Measurements from ENCODE around the gene H2BK1. TPM values are rescaled to one million over a fixed set of nuclear protein-coding genes. Genes with fewer than 3 reads are reported as not detected.

H2BK1 gene
- total RNA-seq, 1 donor from 2014 or later: not detected

DNA sequence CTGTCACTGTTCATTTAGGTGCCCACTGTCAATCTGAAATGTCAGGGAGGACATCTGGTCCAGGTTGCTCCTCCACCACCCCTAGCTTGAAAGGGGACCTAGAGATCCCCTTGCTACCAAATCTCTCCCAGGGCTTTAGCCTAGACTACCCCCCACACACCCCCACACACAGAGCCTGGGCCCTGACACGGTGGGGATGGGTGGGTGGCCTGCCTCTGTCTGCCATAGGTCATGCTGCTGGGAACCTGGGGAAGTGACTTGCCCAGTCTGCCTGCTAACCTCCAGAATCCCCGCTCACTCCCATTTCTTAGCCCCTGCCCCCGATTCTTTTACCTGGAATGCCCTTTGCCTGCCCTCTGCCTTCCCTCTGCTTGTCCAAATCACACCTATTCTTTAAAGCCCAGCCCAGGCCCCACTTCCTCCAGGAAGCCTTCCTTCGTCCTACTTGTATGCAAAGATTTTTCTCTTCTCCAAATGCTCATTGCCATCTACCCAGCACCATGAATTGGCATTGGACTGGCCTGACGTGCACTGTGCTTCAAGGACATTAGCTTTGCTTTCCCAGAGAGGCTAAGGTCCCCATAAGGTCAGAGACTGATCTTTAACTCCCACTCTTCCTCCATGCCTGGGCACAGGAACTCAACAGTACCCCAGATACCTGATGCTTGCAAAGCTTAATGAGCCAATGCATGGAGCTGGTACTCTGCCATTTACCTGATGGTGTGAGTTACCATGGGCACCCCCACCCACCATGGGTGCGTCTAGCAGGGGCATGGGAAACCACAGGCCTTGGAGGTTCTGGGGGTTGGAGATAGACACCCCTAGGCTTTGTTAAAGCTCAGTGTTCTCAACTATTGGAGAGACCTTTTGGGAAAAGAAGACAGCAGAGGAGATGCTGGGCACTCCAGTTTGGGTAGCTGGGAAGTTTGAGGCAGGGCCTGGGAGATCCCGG, 40.2 kb upstream of the H2BK1 start:
- TF ChIP-seq, protein P1, sequence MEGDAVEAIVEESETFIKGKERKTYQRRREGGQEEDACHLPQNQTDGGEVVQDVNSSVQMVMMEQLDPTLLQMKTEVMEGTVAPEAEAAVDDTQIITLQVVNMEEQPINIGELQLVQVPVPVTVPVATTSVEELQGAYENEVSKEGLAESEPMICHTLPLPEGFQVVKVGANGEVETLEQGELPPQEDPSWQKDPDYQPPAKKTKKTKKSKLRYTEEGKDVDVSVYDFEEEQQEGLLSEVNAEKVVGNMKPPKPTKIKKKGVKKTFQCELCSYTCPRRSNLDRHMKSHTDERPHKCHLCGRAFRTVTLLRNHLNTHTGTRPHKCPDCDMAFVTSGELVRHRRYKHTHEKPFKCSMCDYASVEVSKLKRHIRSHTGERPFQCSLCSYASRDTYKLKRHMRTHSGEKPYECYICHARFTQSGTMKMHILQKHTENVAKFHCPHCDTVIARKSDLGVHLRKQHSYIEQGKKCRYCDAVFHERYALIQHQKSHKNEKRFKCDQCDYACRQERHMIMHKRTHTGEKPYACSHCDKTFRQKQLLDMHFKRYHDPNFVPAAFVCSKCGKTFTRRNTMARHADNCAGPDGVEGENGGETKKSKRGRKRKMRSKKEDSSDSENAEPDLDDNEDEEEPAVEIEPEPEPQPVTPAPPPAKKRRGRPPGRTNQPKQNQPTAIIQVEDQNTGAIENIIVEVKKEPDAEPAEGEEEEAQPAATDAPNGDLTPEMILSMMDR (IDR thresholded peaks at IDR 0.05): no peak
- no peaks in the 10 kb centered on the region for H3K36me3 ChIP-seq
- H3K4me3 ChIP-seq: peak overlapping the region; percentile 74 to 87
- H3K27ac ChIP-seq: peak overlapping the region; percentile 95 to 99
- no peak for DNase-seq (ENCODE audit: low spot score in 2 of 2)
- H3K9me3 ChIP-seq: no peaks in the 10 kb centered on the region
- H3K27me3 ChIP-seq: no peaks in the 10 kb centered on the region
- intact Hi-C loops (cut with DNase I): loop anchor here (1.0 to 2.0 kb wide), 2 partner anchors 22 to 23 kb away; partner anchors contain the start of gene ABCF2
- H3K4me1 ChIP-seq: peaks cover 28 to 51% of the 10 kb centered on the region in 2 donors

DNA sequence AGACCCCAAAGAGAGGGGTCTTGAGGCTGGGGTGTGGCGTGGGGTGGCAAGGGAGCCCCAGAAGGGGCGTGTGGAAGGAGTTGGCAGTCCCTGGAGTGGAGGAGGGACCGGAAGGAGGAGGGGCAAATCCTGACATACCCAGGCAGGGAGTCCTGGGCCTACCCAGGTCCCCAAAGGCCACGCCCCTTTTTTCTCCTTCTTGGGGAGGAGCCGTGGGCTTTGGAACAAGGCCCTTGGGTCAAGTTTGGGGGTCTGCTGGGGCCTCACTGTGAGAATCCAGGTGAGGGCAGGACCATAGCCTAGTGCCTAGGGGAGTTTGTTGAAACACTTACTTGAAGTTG, 39.4 kb upstream of the H2BK1 start:
- H3K27ac ChIP-seq: peak overlapping the region; percentile 95 to 99
- H3K9me3 ChIP-seq: no peaks in the 10 kb centered on the region
- peak overlapping the region; percentile 54 to 74 for H3K4me3 ChIP-seq
- no peaks in the 10 kb centered on the region for H3K36me3 ChIP-seq
- no peaks in the 10 kb centered on the region for H3K27me3 ChIP-seq
- DNase-seq (ENCODE audit: low spot score in 2 of 2): peak in 1 of 2 donors; percentile 86
- intact Hi-C loops (cut with DNase I): loop anchor here (1.0 to 10.0 kb wide), 9 partner anchors 17 to 625 kb away; partner anchors contain the start of genes CHPF2, FASTK, PRKAG2 and TMUB1
- peaks cover 36 to 56% of the 10 kb centered on the region in 2 donors for H3K4me1 ChIP-seq
- TF ChIP-seq, protein P1 (IDR thresholded peaks at IDR 0.05): no peak

DNA sequence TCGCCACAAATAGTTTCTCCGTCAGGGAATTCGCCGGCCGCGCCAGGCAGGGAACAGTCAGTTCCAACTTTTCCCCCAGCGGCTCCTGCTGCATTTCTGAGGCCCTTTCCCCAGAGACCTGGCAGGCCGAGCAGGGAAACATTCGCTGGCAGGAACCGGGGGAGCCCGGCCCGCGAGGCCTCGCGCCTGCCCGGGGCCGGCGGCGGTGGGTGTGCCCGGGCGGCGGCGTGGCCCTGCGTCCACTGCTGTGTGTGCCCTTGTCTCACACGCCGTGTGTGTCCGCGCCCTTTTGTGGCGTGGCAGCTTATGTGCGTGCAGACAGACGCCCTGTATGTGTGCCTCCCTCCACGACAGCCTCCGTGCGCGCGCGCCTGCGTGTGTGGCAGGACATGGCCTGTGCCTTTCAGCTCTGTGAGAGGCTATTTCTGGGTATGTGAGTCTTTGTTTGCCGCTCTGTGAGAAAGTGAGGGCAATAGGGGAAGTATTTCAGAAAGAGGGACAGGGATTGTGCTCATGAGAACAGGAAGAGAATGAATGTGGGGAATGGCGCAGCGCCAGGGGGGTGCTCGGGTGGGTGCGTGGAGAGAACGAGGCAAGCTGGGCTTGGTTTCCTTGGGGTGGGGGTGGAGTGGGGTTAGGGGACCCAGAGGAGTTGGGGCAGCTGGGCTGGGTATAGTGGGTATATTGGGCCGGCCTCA, 38.9 kb upstream of the H2BK1 start:
- H3K4me1 ChIP-seq: peaks cover 40 to 61% of the 10 kb centered on the region in 2 donors

DNA sequence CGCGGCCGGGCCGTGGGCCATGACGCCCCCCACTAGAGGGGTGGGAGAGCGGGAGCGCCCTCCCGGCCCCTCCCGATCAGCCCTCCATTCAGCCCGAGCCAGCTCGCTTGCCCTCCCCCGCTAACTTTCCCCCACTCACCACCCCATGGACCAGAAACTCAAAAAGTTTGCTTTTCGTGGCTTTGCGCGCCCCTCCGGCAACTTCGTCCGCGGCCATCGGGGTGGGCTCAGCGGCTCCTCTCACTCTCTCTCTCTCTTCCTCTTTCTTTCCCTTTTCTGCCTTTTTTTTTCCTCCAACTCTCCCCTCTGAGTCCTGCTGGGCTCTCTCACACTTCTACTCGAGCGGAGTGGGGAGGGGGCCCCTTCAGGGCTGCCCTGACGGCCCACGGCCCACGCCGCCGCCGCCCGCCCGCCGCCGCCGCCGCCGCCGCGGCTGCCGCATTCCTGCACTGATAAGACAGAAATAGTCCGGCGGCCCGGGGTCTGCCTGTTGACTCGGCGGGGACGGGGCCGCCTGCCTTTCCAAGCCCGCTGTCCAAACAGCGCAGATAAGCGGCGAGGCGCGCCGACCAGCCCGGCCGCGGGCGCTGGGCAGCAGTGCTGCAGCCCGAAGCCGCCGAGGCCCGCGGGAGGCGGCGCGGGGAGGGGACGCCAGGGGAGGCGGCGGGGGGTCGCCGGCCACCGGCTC, 38.2 kb upstream of the H2BK1 start, which contains the start of gene SMARCD3:
TSS of gene SMARCD3 (minus strand) at position 349 of the 688 bp plus-strand sequence. CDS start at position 217, 132 bp downstream.
- TF ChIP-seq, protein P1 (IDR thresholded peaks at IDR 0.05): no peak
- peak in 1 of 2 donors; percentile 86 for DNase-seq (ENCODE audit: low spot score in 2 of 2)
- H3K4me3 ChIP-seq: peak within 1 kb of the TSS; percentile 54 to 74
- no peaks in the 10 kb centered on the region for H3K9me3 ChIP-seq
- H3K27me3 ChIP-seq: no peaks in the 10 kb centered on the region
- H3K27ac ChIP-seq: peak within 1 kb of the TSS; percentile 95 to 99
- H3K36me3 ChIP-seq: no peaks in the 10 kb centered on the region
- intact Hi-C loops (cut with DNase I): loop anchor here (1.0 to 10.0 kb wide), 8 partner anchors 16 to 626 kb away; partner anchors contain the start of genes CHPF2, FASTK, PRKAG2 and TMUB1
- H3K4me1 ChIP-seq: peaks cover 40 to 64% of the 10 kb centered on the region in 2 donors

More for the DNA sequence above, 38.9 kb upstream of the H2BK1 start:
- peak overlapping the region; percentile 54 to 74 for H3K4me3 ChIP-seq
- no peaks in the 10 kb centered on the region for H3K27me3 ChIP-seq
- peak in 1 of 2 donors; percentile 89 for DNase-seq (ENCODE audit: low spot score in 2 of 2)
- TF ChIP-seq, protein P1 (IDR thresholded peaks at IDR 0.05): no peak
- no peaks in the 10 kb centered on the region for H3K9me3 ChIP-seq
- intact Hi-C loops (cut with DNase I): loop anchor here (1.0 to 10.0 kb wide), 8 partner anchors 17 to 626 kb away; partner anchors contain the start of genes CHPF2, FASTK, PRKAG2 and TMUB1
- no peaks in the 10 kb centered on the region for H3K36me3 ChIP-seq
- H3K27ac ChIP-seq: peak overlapping the region; percentile 95 to 99

Data from ascending aorta (tissue), 2 donors.